Measurements from ENCODE around the gene KLHL25.

DNA sequence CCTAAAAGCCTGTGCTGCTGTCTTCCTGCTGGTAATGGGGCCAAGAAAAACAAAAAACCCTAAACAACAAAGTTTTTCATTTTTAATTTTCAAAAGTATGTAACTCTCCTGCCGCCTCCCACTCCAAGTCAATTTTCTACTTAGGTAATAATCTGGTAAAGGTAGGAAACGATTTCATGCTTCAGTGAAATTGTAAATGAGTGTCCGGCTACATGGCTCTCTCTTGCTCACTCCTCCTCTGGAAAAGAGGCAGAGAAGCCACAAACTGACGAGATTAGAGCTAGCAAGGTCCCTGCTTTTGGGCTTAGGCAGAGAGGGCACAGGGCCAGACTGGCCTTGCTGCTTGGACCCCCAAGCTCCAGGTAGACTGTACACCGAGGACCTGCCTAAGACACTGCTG is 23.5 kb downstream of the KLHL25 start:
- TF ChIP-seq POLR2A (IDR thresholded peaks at IDR 0.05) (no peak), CTCF (IDR thresholded peaks at IDR 0.05) (no peak)
